GM23338 (cell line): Measurements from ENCODE around the gene ADCY5. TPM values are rescaled to one million over a fixed set of nuclear protein-coding genes. Genes with fewer than 3 reads are reported as not detected.

ENCODE experiments used
- ATAC-seq: fragments of 200-7000 bp; cut with Tn5 transposase; 3 replicates; pipeline ENCODE4 v1.9.1; 2020
- DNase-seq: peaks from one replicate; pipeline ENCODE4 v3.0.0-alpha.2; 2015; ENCODE audit warnings: low spot score
- H2AFZ ChIP-seq: fragments of 200-600 bp; sonication (generic); 2 replicates; pipeline ENCODE4 v1.8.0; 2016; ENCODE audit warnings: antibody characterized with exemption, mild to moderate bottlenecking, moderate library complexity
- H3F3A ChIP-seq: fragments of 200-600 bp; sonication (generic); replicated peaks from 2 replicates; pipeline ENCODE4 v1.8.0; 2017; ENCODE audit warnings: antibody characterized with exemption, mixed run types, low read depth
- H3K27ac ChIP-seq: fragments of 200-600 bp; sonication (generic); 2 replicates; pipeline ENCODE4 v1.6.1; 2016; ENCODE audit warnings: low read depth
- H3K27me3 ChIP-seq: fragments of 200-600 bp; sonication (generic); 2 replicates; pipeline ENCODE4 v1.8.0; 2016; ENCODE audit warnings: mild to moderate bottlenecking, mixed run types, moderate library complexity; ENCODE audit not compliant: insufficient read depth
- H3K36me3 ChIP-seq: fragments of 200-600 bp; sonication (generic); 2 replicates; pipeline ENCODE4 v1.8.0; 2016; ENCODE audit warnings: mild to moderate bottlenecking; ENCODE audit not compliant: insufficient read depth
- H3K4me1 ChIP-seq: fragments of 200-600 bp; sonication (generic); 2 replicates; pipeline ENCODE4 v1.8.0; 2016; ENCODE audit warnings: mild to moderate bottlenecking, moderate library complexity; ENCODE audit not compliant: insufficient read depth
- H3K4me2 ChIP-seq: fragments of 200-600 bp; sonication (generic); 2 replicates; pipeline ENCODE4 v1.7.1; 2017; ENCODE audit warnings: mixed run types
- H3K4me3 ChIP-seq: fragments of 200-600 bp; sonication (generic); 2 replicates; pipeline ENCODE4 v1.6.1; 2016; ENCODE audit warnings: mixed run types
- H3K79me2 ChIP-seq: fragments of 200-600 bp; sonication (generic); replicated peaks from 2 replicates; pipeline ENCODE4 v1.8.0; 2017; ENCODE audit warnings: mild to moderate bottlenecking; ENCODE audit not compliant: insufficient read depth
- H3K9me2 ChIP-seq: fragments of 200-600 bp; sonication (generic); 2 replicates; pipeline ENCODE4 v1.8.0; 2017; ENCODE audit not compliant: insufficient read depth
- H4K20me1 ChIP-seq: fragments of 200-600 bp; sonication (generic); replicated peaks from 2 replicates; pipeline ENCODE4 v1.8.0; 2017; ENCODE audit warnings: mild to moderate bottlenecking; ENCODE audit not compliant: insufficient read depth
- H3K27ac Mint-ChIP-seq: 2 replicates; pipeline ENCODE4 v1.8.0; 2020; ENCODE audit warnings: inconsistent platforms, mild to moderate bottlenecking, moderate library complexity, mixed read lengths
- H3K27me3 Mint-ChIP-seq: 3 replicates; pipeline ENCODE4 v1.8.0; 2022; ENCODE audit warnings: low read depth, mild to moderate bottlenecking, moderate library complexity, mixed read lengths, inconsistent platforms; ENCODE audit not compliant: insufficient read depth, poor library complexity
- H3K36me3 Mint-ChIP-seq: 3 replicates; pipeline ENCODE4 v1.8.0; 2021; ENCODE audit warnings: low read depth, mild to moderate bottlenecking, inconsistent platforms, moderate library complexity, mixed read lengths
- H3K4me1 Mint-ChIP-seq: 3 replicates; pipeline ENCODE4 v1.8.0; 2020; ENCODE audit warnings: mild to moderate bottlenecking, inconsistent platforms, mixed read lengths
- H3K4me3 Mint-ChIP-seq: 3 replicates; pipeline ENCODE4 v1.8.0; 2021; ENCODE audit warnings: moderate library complexity, mild to moderate bottlenecking, inconsistent platforms, mixed read lengths
- H3K9me3 Mint-ChIP-seq: 3 replicates; pipeline ENCODE4 v1.8.0; 2020; ENCODE audit warnings: moderate library complexity, mild to moderate bottlenecking, inconsistent platforms, mixed read lengths
- CREB1 ChIP-seq: fragments of 250-450 bp; sonication (Bioruptor Pico); IDR thresholded peaks from 2 replicates; pipeline ENCODE4 v1.5.0; 2020; ENCODE audit warnings: low read depth, mild to moderate bottlenecking, moderate library complexity
- CTCF ChIP-seq, 2 experiments: fragments of 200-600 bp in 1 of 2; sonication (generic) in 1 of 2; conservative IDR thresholded peaks; 2 replicates each; pipeline versions ENCODE4 v1.5.1 to v1.6.1; 2016 to 2017; ENCODE audit warnings: antibody characterized with exemption in 2 of 2, low read depth in 2 of 2, mild to moderate bottlenecking in 2 of 2, moderate library complexity in 1 of 2
- EZH2 ChIP-seq: fragments of 200-600 bp; sonication (generic); IDR thresholded peaks from one replicate; pipeline ENCODE4 v1.8.0; 2017; ENCODE audit warnings: antibody characterized with exemption, mild to moderate bottlenecking, low read depth; ENCODE audit not compliant: unreplicated experiment
- EZH2phosphoT487 ChIP-seq: fragments of 200-600 bp; sonication (generic); IDR thresholded peaks from one replicate; pipeline ENCODE4 v1.8.1; 2018; ENCODE audit warnings: antibody characterized with exemption; ENCODE audit not compliant: unreplicated experiment
- JUNB ChIP-seq: IDR thresholded peaks from one replicate; pipeline ENCODE4 v1.6.1; 2016; ENCODE audit warnings: antibody characterized with exemption; ENCODE audit not compliant: unreplicated experiment
- NANOG ChIP-seq: IDR thresholded peaks from 2 replicates; pipeline ENCODE4 v1.6.1; 2016; ENCODE audit warnings: antibody characterized with exemption, borderline replicate concordance
- REST ChIP-seq: IDR thresholded peaks from one replicate; pipeline ENCODE4 v1.6.1; 2018; ENCODE audit warnings: antibody characterized with exemption; ENCODE audit not compliant: unreplicated experiment
- STAT1 ChIP-seq: IDR thresholded peaks from one replicate; pipeline ENCODE4 v1.6.1; 2016; ENCODE audit warnings: antibody characterized with exemption; ENCODE audit not compliant: unreplicated experiment
- ZNF114 ChIP-seq: fragments of 250-450 bp; sonication (Bioruptor Pico); IDR thresholded peaks from 2 replicates; pipeline ENCODE4 v1.5.0; 2020; ENCODE audit warnings: mild to moderate bottlenecking, moderate library complexity
- ZNF331 ChIP-seq: fragments of 250-450 bp; sonication (Bioruptor Pico); IDR thresholded peaks from 2 replicates; pipeline ENCODE4 v1.5.0; 2020; ENCODE audit warnings: low read depth, mild to moderate bottlenecking, moderate library complexity
- polyA plus RNA-seq: library from polyadenylated mRNA; unstranded; fragments of >200 nt; fragmentation: Nextera tagmentation; extraction: Ambion mirVana; gene quantifications from 2 replicates; pipeline ENCODE4 v1.2.1, GENCODE V29; 2016
- total RNA-seq: library from RNA; depleted of rRNA; stranded (reverse); fragments of >200 nt; shearing (Covaris generic); gene quantifications from 2 replicates; pipeline ENCODE4 v1.2.3, GENCODE V29; 2014

ADCY5 gene
- total and polyA plus RNA-seq, 2 experiments from 2014 or later, result 3.5 to 10.2 TPM

- no peaks in the 10 kb centered on the region for H3K9me2 ChIP-seq
- peak; percentile 96 for ATAC-seq
- no peaks in the 10 kb centered on the region; the same call in 1 of the 2 replicates for H4K20me1 ChIP-seq
- no peak overlapping the region for H2AFZ ChIP-seq
- H3K36me3 Mint-ChIP-seq, result peaks cover 31% of the 10 kb centered on the region
- no peaks in the 10 kb centered on the region for H3K27me3 ChIP-seq
- no peak overlapping the region for H3K27ac Mint-ChIP-seq
- H3K27ac ChIP-seq, result no peak overlapping the region
- no peaks in the 10 kb centered on the region for H3K4me1 ChIP-seq
- DNase-seq, result peak; percentile 94
- no peaks in the 10 kb centered on the region for H3F3A ChIP-seq
- no peak overlapping the region for H3K4me3 Mint-ChIP-seq
- H3K9me3 Mint-ChIP-seq, result peaks cover 2% of the 10 kb centered on the region; the same call in 1 of the 3 replicates
- no peak for TF ChIP-seq EZH2phosphoT487
- TF ChIP-seq STAT1, result no peak
- TF ChIP-seq NANOG, result no peak
- TF ChIP-seq JUNB, result no peak
- TF ChIP-seq CTCF (conservative IDR thresholded peaks at IDR 0.05; ENCODE audit: low read depth in 2 of 2), result peak; percentile 86 to 93
- no peak for TF ChIP-seq ZNF114 (CRISPR knock-in tag)
- TF ChIP-seq REST, result peak; percentile 97
- no peak for TF ChIP-seq EZH2
- TF ChIP-seq CREB1 (CRISPR knock-in tag), result 0 out of 2 replicates have a peak, but pooled peaks have one; percentile 39
- H3K4me1 Mint-ChIP-seq, result no peaks in the 10 kb centered on the region; the same call in 2 of the 3 replicates
- H3K4me3 ChIP-seq, result no peak overlapping the region
- H3K36me3 ChIP-seq, result no peaks in the 10 kb centered on the region; the same call in 1 of the 2 replicates
- no peak overlapping the region for H3K4me2 ChIP-seq
- peaks cover 8% of the 10 kb centered on the region for H3K27me3 Mint-ChIP-seq
- H3K79me2 ChIP-seq, result no peaks in the 10 kb centered on the region
These were observed 162.4 kb downstream of the ADCY5 start for GRCh38 chr3:123286308-123287023.

GRCh38 chr3:123285931-123286307 lies 163.0 kb downstream of the ADCY5 start:
- H3K27me3 Mint-ChIP-seq, result peaks cover 8% of the 10 kb centered on the region
- ATAC-seq, result no peak
- Histone ChIP-seq H3K27ac (no peak overlapping the region), H3K9me2 (no peaks in the 10 kb centered on the region), H3K4me1 (no peaks in the 10 kb centered on the region), H3K36me3 (no peaks in the 10 kb centered on the region; the same call in 1 of the 2 replicates), H3K4me2 (no peak overlapping the region), H2AFZ (no peak overlapping the region), H3K79me2 (no peaks in the 10 kb centered on the region), H3F3A (no peaks in the 10 kb centered on the region), H3K27me3 (no peaks in the 10 kb centered on the region), H4K20me1 (no peaks in the 10 kb centered on the region; the same call in 1 of the 2 replicates), H3K4me3 (no peak overlapping the region)
- TF ChIP-seq NANOG (no peak), ZNF331 (CRISPR knock-in tag) (no peak), EZH2 (no peak)
- H3K9me3 Mint-ChIP-seq, result peaks cover 2% of the 10 kb centered on the region; the same call in 1 of the 3 replicates
- H3K36me3 Mint-ChIP-seq, result peaks cover 25% of the 10 kb centered on the region
- H3K4me1 Mint-ChIP-seq, result no peaks in the 10 kb centered on the region; the same call in 2 of the 3 replicates
- no peak overlapping the region for H3K4me3 Mint-ChIP-seq
- no peak overlapping the region for H3K27ac Mint-ChIP-seq
- DNase-seq, result no peak
